Hepatocyte (in vitro differentiated cells): Measurements from ENCODE around the gene ETF1.

Source experiments
- EZH2 ChIP-seq: fragments of 200-600 bp; sonication (generic); IDR thresholded peaks from 2 replicates; pipeline ENCODE4 v1.6.1; 2016; ENCODE audit warnings: antibody characterized with exemption, mild to moderate bottlenecking, borderline replicate concordance
- EZH2phosphoT487 ChIP-seq: fragments of 200-600 bp; sonication (generic); IDR thresholded peaks from one replicate; pipeline ENCODE4 v1.6.1; 2018; ENCODE audit warnings: antibody characterized with exemption, mild to moderate bottlenecking, low read depth, moderate library complexity; ENCODE audit not compliant: unreplicated experiment, severe bottlenecking
- TF ChIP-seq, protein P1 (sequence below): fragments of 200-600 bp; sonication (generic); IDR thresholded peaks from 2 replicates; pipeline ENCODE4 v1.5.1; 2016; ENCODE audit warnings: antibody characterized with exemption, mild to moderate bottlenecking; ENCODE audit not compliant: poor library complexity

DNA sequence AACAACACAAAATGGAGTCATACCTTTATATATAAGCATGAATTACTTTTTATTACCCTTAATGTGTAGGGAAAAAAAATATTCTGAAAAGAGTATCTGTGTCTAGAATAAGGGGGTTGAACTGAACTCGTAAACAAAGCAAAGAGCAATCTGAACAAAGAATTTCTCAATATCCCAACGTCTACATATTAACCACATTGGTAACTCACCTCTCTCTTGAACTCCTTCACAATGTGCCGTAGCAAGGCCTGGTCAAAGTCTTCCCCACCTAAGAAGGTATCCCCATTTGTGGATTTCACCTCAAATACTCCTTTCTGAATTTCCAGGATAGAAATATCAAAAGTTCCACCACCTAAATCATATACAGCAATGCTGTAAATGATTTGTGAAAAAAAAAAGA is 23.8 kb upstream of the ETF1 start:
- TF ChIP-seq, protein P1, sequence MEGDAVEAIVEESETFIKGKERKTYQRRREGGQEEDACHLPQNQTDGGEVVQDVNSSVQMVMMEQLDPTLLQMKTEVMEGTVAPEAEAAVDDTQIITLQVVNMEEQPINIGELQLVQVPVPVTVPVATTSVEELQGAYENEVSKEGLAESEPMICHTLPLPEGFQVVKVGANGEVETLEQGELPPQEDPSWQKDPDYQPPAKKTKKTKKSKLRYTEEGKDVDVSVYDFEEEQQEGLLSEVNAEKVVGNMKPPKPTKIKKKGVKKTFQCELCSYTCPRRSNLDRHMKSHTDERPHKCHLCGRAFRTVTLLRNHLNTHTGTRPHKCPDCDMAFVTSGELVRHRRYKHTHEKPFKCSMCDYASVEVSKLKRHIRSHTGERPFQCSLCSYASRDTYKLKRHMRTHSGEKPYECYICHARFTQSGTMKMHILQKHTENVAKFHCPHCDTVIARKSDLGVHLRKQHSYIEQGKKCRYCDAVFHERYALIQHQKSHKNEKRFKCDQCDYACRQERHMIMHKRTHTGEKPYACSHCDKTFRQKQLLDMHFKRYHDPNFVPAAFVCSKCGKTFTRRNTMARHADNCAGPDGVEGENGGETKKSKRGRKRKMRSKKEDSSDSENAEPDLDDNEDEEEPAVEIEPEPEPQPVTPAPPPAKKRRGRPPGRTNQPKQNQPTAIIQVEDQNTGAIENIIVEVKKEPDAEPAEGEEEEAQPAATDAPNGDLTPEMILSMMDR, result no peak
- TF ChIP-seq EZH2, result no peak
- no peak for TF ChIP-seq EZH2phosphoT487
